ENCODE data around the gene GRIA4. TPM values are rescaled to one million over a fixed set of nuclear protein-coding genes. Genes with fewer than 3 reads are reported as not detected.

GRIA4 gene
- total RNA-seq, 1 experiment from 2014 or later, result not detected

- Mint-ChIP-seq H3K36me3 (ENCODE audit: insufficient read depth, unreplicated experiment) (no peaks in the 10 kb centered on the region), H3K4me3 (ENCODE audit: unreplicated experiment) (no peak overlapping the region), H3K27ac (ENCODE audit: low read depth, unreplicated experiment) (no peak overlapping the region), H3K4me1 (ENCODE audit: insufficient read depth, unreplicated experiment) (no peaks in the 10 kb centered on the region), H3K27me3 (ENCODE audit: insufficient read depth, unreplicated experiment) (no peaks in the 10 kb centered on the region), H3K9me3 (ENCODE audit: unreplicated experiment) (no peaks in the 10 kb centered on the region)
- ChIA-PET POLR2A (no interaction called here), CTCF (interaction anchor here (0.8 kb wide), 1 partner anchor 9 kb away, joined by 3 read pairs; no protein-coding TSS in a partner anchor)
- no TSS peak for BruUV-seq (replicated peaks)
- no peak for DNase-seq (ENCODE audit: unreplicated experiment)
- no peak for TF ChIP-seq CTCF (IDR thresholded peaks at IDR 0.05; ENCODE audit: unreplicated experiment)
- intact Hi-C loops (cut with micrococcal nuclease), result no loop called here
Observed at GRCh38 chr11:105697291-105697690, 87.4 kb downstream of the GRIA4 start.

DNA sequence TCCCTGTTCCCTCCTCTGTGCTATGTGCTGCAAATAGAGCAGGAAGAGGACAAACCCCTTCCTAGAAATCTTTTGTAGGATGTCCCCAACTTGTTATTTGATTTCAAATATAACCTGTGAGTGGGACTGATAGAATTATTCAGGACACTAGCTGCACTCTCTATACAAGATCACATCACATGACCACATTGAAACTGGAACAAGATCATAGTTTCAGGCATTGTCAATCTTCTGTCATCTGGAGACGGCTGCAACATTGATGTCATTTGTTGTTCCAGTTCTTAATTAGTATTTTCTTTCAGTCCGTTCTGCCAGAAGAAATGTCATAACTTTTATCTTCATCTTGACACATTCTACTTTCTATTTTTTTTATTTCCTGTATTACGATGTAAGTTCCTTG, 89.3 kb downstream of the GRIA4 start:
- POLR2A ChIA-PET, result no interaction called here
- TF ChIP-seq CTCF (IDR thresholded peaks at IDR 0.05; ENCODE audit: unreplicated experiment), result no peak
- Mint-ChIP-seq H3K4me3 (ENCODE audit: unreplicated experiment) (no peak overlapping the region), H3K36me3 (ENCODE audit: insufficient read depth, unreplicated experiment) (no peaks in the 10 kb centered on the region), H3K9me3 (ENCODE audit: unreplicated experiment) (no peaks in the 10 kb centered on the region), H3K4me1 (ENCODE audit: insufficient read depth, unreplicated experiment) (no peaks in the 10 kb centered on the region), H3K27ac (ENCODE audit: low read depth, unreplicated experiment) (no peak overlapping the region), H3K27me3 (ENCODE audit: insufficient read depth, unreplicated experiment) (no peaks in the 10 kb centered on the region)
- no peak for DNase-seq (ENCODE audit: unreplicated experiment)
- CTCF ChIA-PET, result no interaction called here
- intact Hi-C loops (cut with micrococcal nuclease), result no loop called here
- BruUV-seq (replicated peaks), result no TSS peak

DNA sequence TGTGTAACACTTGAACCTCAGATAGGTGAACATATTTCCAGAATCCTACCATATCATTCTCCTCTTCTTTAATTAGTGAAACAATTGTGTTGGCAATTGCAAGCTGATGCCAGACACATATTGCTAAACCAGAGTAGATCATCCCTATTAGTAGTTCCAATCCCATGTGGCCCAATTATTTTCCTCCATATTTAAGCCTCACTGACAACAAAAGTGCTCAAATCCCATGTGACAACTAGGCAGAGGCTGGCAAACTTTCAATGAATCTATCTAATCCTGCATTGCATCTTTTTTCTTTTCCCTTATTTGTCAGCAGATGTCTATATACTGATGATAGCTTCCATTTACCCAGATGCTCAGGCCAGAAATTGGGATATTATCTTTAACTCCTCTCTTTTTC, 90.4 kb downstream of the GRIA4 start:
- no peaks in the 10 kb centered on the region for H3K27me3 Mint-ChIP-seq (ENCODE audit: insufficient read depth, unreplicated experiment)
- no peak overlapping the region for H3K4me3 Mint-ChIP-seq (ENCODE audit: unreplicated experiment)
- H3K27ac Mint-ChIP-seq (ENCODE audit: low read depth, unreplicated experiment), result no peak overlapping the region
- TF ChIP-seq CTCF (IDR thresholded peaks at IDR 0.05; ENCODE audit: unreplicated experiment), result no peak
- CTCF ChIA-PET, result no interaction called here
- no peaks in the 10 kb centered on the region for H3K4me1 Mint-ChIP-seq (ENCODE audit: insufficient read depth, unreplicated experiment)
- DNase-seq (ENCODE audit: unreplicated experiment), result no peak
- H3K36me3 Mint-ChIP-seq (ENCODE audit: insufficient read depth, unreplicated experiment), result no peaks in the 10 kb centered on the region
- no TSS peak for BruUV-seq (replicated peaks)
- no peaks in the 10 kb centered on the region for H3K9me3 Mint-ChIP-seq (ENCODE audit: unreplicated experiment)
- intact Hi-C loops (cut with micrococcal nuclease), result no loop called here
- POLR2A ChIA-PET, result no interaction called here

GRCh38 chr11:105701098-105701497, 91.2 kb downstream of the GRIA4 start:
- intact Hi-C loops (cut with micrococcal nuclease), result no loop called here
- Mint-ChIP-seq H3K36me3 (ENCODE audit: insufficient read depth, unreplicated experiment) (no peaks in the 10 kb centered on the region), H3K9me3 (ENCODE audit: unreplicated experiment) (no peaks in the 10 kb centered on the region), H3K4me3 (ENCODE audit: unreplicated experiment) (no peak overlapping the region), H3K4me1 (ENCODE audit: insufficient read depth, unreplicated experiment) (no peaks in the 10 kb centered on the region), H3K27me3 (ENCODE audit: insufficient read depth, unreplicated experiment) (no peaks in the 10 kb centered on the region), H3K27ac (ENCODE audit: low read depth, unreplicated experiment) (no peak overlapping the region)
- ChIA-PET CTCF (no interaction called here), POLR2A (no interaction called here)
- TF ChIP-seq CTCF (IDR thresholded peaks at IDR 0.05; ENCODE audit: unreplicated experiment), result no peak
- no TSS peak for BruUV-seq (replicated peaks)
- DNase-seq (ENCODE audit: unreplicated experiment), result peak; percentile 24
